ENCODE data around the gene ZNF507.

Gene ZNF507

DNA sequence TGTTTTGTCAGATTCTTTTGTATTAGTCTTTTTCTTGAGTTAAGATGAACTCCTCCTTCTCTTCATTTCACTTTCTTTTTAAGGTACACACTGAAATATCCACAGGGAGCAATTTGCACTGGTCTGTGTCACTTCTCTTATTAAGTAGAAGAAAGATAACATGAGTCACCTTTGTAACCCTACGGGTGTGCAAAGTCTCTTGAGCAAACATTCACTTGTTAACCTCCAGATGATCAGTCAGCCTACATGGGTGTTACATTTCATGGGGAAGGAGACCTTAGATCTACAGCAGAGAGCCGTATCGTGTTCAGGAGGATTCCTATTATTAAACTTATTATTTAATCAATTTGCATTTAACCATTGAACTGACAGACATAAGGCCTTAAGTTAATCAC, 5.1 kb downstream of the ZNF507 start:
- Mint-ChIP-seq H3K4me1 (ENCODE audit: low read depth) (peaks cover 47% of the 10 kb centered on the region), H3K27ac (no peak overlapping the region), H3K4me3 (no peak overlapping the region), H3K36me3 (ENCODE audit: low read depth) (peaks cover 56% of the 10 kb centered on the region), H3K9me3 (no peaks in the 10 kb centered on the region), H3K27me3 (ENCODE audit: low read depth) (no peaks in the 10 kb centered on the region)

DNA sequence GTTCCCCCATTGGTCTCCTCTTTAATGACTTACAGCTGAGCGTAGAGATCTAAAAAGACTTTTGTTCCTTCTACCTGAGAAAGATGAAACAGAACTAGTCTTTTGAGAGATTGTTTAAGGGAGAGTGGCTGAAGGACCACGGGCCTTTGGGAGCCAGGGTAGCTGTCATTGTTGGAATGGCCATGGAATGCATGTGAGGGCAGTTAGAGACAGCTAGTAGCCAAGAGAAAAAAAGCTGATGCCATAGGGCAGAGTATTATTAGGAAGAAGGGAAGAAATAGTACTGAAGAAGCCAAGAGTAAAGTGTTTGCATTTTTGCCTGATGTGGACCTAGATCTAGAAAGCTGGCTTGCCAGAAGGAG, 5.6 kb downstream of the ZNF507 start:
- Mint-ChIP-seq H3K4me3 (no peak overlapping the region), H3K27me3 (ENCODE audit: low read depth) (no peaks in the 10 kb centered on the region), H3K36me3 (ENCODE audit: low read depth) (peaks cover 57% of the 10 kb centered on the region), H3K27ac (peak overlapping the region; percentile 13), H3K4me1 (ENCODE audit: low read depth) (peaks cover 47% of the 10 kb centered on the region), H3K9me3 (no peaks in the 10 kb centered on the region)

DNA sequence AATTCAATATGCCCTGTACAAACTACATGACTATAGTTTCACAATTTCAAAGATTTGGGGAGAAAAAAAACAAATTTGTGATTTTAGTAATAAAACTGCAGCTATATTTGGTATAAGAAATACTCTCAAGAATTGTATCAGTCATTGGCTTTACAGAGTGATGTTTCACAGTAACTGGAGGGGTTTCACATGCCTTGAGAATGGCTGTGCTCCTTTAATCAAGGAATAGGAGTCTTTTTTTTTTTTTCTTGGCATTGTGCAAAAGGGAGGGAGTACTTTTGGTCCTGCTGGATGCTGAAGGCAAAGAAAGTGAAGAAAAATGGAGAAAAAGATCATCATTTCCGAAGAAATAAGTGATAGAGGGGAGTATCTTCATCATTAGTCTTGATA, 6.8 kb downstream of the ZNF507 start:
- Mint-ChIP-seq H3K27me3 (ENCODE audit: low read depth) (no peaks in the 10 kb centered on the region), H3K4me1 (ENCODE audit: low read depth) (peaks cover 39% of the 10 kb centered on the region), H3K4me3 (no peak overlapping the region), H3K27ac (no peak overlapping the region), H3K9me3 (no peaks in the 10 kb centered on the region), H3K36me3 (ENCODE audit: low read depth) (peaks cover 65% of the 10 kb centered on the region)

DNA sequence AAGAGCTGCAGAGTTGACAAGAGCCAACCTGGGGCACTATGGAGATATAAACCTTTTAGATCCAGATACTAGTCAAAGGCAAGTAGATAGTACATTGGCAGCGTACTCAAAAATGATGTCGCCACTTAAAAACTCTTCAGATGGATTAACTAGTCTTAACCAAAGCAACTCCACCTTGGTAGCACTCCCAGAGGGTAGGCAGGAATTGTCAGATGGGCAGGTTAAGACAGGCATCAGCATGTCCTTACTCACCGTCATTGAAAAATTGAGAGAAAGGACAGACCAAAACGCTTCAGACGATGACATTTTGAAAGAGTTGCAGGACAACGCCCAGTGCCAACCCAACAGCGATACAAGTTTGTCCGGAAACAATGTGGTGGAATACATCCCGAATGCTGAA, 8.9 kb downstream of the ZNF507 start:
- peaks cover 27% of the 10 kb centered on the region for H3K4me1 Mint-ChIP-seq (ENCODE audit: low read depth)
- no peak overlapping the region for H3K4me3 Mint-ChIP-seq
- no peaks in the 10 kb centered on the region for H3K27me3 Mint-ChIP-seq (ENCODE audit: low read depth)
- H3K36me3 Mint-ChIP-seq (ENCODE audit: low read depth) = peaks cover 68% of the 10 kb centered on the region
- no peaks in the 10 kb centered on the region for H3K9me3 Mint-ChIP-seq
- H3K27ac Mint-ChIP-seq = no peak overlapping the region

DNA sequence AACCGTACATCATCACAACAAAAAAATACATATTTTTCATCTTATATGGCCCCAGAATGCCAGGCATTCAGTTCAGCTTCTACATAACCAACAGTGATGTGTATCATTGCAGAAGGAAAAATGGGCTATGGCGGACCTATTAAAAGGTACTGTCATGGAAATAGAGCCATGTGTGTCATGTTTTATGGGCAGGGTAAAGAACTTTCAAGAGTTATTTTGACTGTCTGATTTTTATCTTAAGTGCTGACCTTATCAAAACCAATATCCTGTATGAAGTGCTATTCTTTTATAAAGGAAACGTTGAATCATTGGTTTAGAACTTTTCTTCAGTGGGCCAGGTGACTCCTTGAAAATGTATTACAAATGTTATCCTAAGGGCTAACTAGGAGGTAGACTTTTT, 9.9 kb downstream of the ZNF507 start:
- Mint-ChIP-seq H3K27me3 (ENCODE audit: low read depth) (no peaks in the 10 kb centered on the region), H3K36me3 (ENCODE audit: low read depth) (peaks cover 62% of the 10 kb centered on the region), H3K4me1 (ENCODE audit: low read depth) (peaks cover 21% of the 10 kb centered on the region), H3K27ac (no peak overlapping the region), H3K4me3 (no peak overlapping the region), H3K9me3 (no peaks in the 10 kb centered on the region)

DNA sequence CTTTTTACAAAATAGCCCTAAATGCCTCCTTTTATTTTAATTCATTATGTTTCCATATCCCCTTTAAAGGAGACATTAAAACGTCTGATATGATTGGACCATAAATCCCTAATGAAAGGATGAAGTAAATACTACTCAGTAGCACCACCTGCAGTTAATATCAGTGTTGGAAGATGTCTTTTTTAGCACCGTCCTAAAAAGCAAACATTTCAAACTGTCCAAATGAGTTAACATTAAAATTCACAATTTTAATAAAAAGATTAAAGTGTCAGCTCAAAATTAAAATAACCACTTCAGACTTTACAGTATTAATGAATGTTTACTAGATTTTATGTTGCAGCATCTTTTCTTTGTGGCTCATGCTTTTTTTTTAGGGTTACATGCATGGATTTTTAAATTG, 12.3 kb downstream of the ZNF507 start:
- Mint-ChIP-seq H3K4me3 (no peak overlapping the region), H3K9me3 (no peaks in the 10 kb centered on the region), H3K36me3 (ENCODE audit: low read depth) (peaks cover 52% of the 10 kb centered on the region), H3K27me3 (ENCODE audit: low read depth) (no peaks in the 10 kb centered on the region), H3K4me1 (ENCODE audit: low read depth) (peaks cover 10% of the 10 kb centered on the region), H3K27ac (no peak overlapping the region)

DNA sequence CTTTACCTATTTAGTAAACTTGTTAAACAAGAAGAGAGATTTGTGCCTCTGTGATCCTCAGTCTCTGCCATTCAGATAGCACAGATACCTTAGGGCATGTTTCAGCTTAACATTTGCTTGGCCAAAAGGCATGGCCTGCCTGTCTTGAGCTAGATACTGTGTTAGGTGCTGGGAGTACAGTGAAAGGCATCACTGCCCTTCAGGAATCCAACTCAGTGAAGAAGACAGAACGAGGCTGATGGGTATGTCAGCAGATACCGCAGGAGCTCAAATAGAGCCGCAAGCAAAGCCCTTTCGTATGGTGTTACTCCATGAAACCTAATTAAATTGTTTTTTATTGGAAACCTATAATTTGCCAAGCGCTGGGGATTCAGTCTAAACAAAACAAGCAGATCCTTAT, 12.9 kb downstream of the ZNF507 start:
- Mint-ChIP-seq H3K9me3 (no peaks in the 10 kb centered on the region), H3K27me3 (ENCODE audit: low read depth) (no peaks in the 10 kb centered on the region), H3K27ac (no peak overlapping the region), H3K36me3 (ENCODE audit: low read depth) (peaks cover 48% of the 10 kb centered on the region), H3K4me1 (ENCODE audit: low read depth) (peaks cover 10% of the 10 kb centered on the region), H3K4me3 (no peak overlapping the region)

DNA sequence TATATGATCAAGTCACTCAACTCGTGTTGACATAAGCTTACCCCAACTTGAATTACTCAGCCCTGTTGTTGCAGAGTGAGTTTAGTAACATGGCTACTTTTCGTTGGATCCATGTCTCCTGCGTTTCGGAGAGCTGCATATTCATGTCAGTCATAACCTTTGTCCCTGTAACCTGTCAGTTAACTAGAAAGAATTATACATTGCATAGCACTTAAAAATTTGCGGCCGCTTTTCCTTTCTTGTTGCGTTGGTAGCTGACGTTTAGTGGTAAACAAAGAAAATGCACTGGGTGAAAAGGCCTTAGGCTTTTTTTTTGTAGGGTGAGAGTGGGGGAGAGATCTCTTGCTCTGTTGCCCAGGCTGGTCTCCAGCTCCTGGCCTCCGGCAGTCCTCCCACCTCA, 14.2 kb downstream of the ZNF507 start:
- Mint-ChIP-seq H3K36me3 (ENCODE audit: low read depth) (peaks cover 43% of the 10 kb centered on the region), H3K27ac (no peak overlapping the region), H3K9me3 (no peaks in the 10 kb centered on the region), H3K4me1 (ENCODE audit: low read depth) (peaks cover 9% of the 10 kb centered on the region), H3K27me3 (ENCODE audit: low read depth) (no peaks in the 10 kb centered on the region), H3K4me3 (no peak overlapping the region)

DNA sequence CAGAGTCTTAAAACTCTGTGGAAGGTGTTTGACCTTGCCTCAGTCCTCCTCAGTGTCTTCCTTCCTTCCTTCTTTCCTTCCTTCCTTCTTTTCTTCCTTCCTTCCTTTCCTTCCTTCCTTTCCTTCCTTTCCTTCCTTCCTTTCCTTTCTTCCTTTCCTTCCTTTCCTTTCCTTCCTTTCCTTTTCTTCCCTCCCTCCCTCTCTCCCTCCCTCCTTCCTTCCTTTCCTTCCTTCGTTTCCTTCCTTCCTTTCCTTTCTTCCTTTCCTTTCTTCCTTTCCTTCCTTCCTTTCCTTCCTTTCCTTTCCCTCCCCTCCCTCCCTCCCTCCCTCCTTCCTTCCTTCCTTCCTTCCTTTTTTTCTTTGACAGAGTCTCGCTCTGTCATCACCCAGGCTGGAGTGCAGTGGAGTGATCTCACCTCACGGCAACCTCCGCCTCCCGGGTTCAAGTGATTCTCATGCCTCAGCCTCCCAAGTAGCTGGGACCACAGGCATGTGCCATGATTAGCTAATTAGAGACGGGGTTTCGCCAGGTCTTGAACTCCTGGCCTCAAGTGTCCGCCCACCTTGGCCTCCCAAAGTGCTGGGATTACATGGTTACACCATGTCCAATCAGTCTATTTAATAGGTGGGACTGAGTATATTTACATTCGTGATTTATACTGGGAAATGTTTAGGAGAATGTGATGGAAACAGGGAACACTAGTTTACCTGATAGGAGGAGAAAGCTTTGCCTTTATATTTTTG, 16.3 kb downstream of the ZNF507 start:
- Mint-ChIP-seq H3K36me3 (ENCODE audit: low read depth) (peaks cover 44% of the 10 kb centered on the region), H3K4me1 (ENCODE audit: low read depth) (peaks cover 17% of the 10 kb centered on the region), H3K9me3 (no peaks in the 10 kb centered on the region), H3K4me3 (no peak overlapping the region), H3K27ac (no peak overlapping the region), H3K27me3 (ENCODE audit: low read depth) (no peaks in the 10 kb centered on the region)

DNA sequence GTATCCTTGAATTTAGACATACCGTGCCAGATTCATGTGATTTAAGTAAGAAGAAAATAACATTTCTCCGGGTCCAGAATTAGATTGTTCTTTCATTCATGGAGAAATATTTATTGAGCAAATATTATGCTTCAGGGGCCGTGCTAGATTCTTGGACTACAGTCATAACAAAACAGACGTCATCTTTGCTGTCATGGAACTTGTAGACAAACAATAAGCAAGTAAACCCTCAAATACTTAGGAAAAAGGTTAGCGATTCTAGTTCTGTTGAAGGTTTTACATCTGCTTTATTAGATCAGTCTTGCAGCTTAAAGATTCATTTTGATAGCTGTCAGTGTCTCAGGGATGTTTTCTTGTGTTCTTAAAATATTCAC, 16.9 kb downstream of the ZNF507 start:
- Mint-ChIP-seq H3K4me3 (no peak overlapping the region), H3K4me1 (ENCODE audit: low read depth) (peaks cover 20% of the 10 kb centered on the region), H3K36me3 (ENCODE audit: low read depth) (peaks cover 44% of the 10 kb centered on the region), H3K27ac (no peak overlapping the region), H3K9me3 (no peaks in the 10 kb centered on the region), H3K27me3 (ENCODE audit: low read depth) (no peaks in the 10 kb centered on the region)

DNA sequence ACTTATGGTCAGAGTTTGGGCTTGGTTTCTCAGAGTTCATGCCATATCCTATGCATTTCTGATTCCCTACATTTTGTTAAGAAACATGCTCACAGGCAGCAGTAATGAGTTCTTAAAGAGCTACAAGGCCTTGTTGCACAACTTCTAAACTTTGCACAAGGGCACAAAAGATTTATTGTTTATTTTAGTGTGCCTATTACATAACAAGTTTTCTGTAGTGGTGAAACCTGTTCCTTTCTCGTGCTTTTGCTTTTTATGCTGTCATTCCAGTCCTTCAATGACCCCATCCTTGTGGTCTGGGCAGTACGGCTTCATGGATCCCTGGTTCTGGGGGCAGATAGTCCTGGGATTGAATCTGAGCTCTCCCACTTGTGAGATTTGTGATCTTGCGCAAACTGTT, 17.8 kb downstream of the ZNF507 start:
- Mint-ChIP-seq H3K4me3 (no peak overlapping the region), H3K9me3 (no peaks in the 10 kb centered on the region), H3K4me1 (ENCODE audit: low read depth) (peaks cover 23% of the 10 kb centered on the region), H3K36me3 (ENCODE audit: low read depth) (peaks cover 46% of the 10 kb centered on the region), H3K27ac (no peak overlapping the region), H3K27me3 (ENCODE audit: low read depth) (no peaks in the 10 kb centered on the region)

DNA sequence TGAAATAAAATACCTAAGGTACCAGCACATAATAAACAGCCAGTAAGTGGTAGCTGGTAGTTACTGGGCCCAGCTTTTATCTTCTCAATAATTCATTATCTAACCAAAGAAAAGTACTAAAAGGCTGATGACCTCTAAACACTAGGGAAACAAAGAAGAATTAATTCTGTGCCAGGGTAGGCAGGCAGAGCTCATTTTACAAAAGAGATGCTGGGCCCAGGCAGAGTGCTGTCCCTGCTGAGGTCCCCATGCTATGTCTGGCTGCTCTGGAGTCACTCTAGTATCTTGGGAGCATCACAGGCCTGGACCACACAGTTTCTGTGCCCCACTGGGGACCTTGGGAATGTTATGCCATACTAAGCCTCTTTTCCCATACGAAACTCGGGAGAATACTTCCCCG, 18.2 kb downstream of the ZNF507 start:
- Mint-ChIP-seq H3K36me3 (ENCODE audit: low read depth) (peaks cover 44% of the 10 kb centered on the region), H3K27ac (no peak overlapping the region), H3K4me1 (ENCODE audit: low read depth) (peaks cover 25% of the 10 kb centered on the region), H3K4me3 (no peak overlapping the region), H3K9me3 (no peaks in the 10 kb centered on the region), H3K27me3 (ENCODE audit: low read depth) (no peaks in the 10 kb centered on the region)

DNA sequence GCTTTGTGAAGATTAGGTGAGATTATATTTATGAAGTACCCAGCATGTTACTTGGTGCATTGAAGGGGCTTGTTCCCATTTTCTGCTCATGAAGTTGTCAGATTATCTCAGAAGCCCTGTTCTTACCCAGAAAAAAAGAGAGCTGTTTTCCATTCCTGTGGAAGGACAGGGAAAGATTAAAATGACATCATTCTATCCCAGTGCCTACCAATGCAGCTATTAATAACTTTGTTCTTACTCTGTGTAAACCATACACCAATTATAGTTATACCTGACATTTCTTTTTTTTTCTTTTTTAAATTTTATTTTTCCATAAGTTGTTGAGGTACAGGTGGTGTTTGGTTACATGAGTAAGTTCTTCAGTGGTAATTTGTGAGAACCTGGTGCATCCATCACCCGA, 18.6 kb downstream of the ZNF507 start:
- Mint-ChIP-seq H3K4me3 (no peak overlapping the region), H3K27ac (no peak overlapping the region), H3K4me1 (ENCODE audit: low read depth) (peaks cover 25% of the 10 kb centered on the region), H3K9me3 (no peaks in the 10 kb centered on the region), H3K27me3 (ENCODE audit: low read depth) (no peaks in the 10 kb centered on the region), H3K36me3 (ENCODE audit: low read depth) (peaks cover 44% of the 10 kb centered on the region)

DNA sequence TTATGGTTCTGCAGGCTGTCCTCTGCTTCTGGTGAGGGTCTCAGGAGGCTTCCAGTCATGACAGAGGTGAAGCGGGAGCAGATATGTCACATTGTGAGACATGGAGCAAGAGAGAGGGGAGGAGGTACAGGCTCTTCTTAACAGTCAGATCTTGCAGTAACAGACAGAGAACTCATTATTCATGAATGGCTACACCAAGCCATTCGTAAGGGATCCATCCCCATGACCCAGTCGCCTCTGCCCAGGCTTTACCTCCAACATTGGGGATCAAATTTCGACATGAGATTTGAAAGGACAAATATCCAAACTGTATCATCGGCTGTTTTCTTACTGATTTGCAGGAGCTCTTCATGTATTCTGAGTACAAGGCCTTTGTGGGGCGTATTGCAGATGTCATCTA, 21.7 kb downstream of the ZNF507 start:
- Mint-ChIP-seq H3K27ac (no peak overlapping the region), H3K36me3 (ENCODE audit: low read depth) (peaks cover 52% of the 10 kb centered on the region)

DNA sequence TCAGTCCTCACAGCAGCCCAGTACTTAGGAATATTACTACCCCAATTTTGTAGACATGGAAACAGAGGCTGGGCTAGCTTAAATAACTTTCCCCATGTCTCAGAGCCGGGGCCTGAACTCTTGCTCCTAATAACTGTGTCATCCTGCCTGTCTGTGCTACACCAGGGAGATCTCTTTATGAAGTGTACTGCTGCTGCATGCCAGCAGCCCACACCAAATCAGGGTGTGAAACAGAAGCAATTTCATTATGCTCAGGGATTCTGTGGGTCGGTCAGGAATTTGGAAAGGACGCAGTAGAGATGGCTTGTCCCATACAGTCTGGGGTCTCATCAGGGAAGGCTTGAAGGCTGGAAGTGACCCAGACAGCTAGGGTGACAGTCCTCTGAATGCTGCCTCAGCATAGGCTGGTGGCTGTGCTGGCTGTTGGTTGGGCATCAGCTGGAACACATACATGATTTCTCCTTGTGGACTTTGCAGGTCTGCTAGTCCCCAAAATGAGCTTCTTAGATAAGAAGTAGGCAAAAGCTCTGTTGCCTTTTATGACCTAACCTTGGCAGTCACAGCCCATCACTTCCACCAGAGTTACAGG, 22.6 kb downstream of the ZNF507 start:
- peaks cover 21% of the 10 kb centered on the region for H3K4me1 Mint-ChIP-seq (ENCODE audit: low read depth)
- peaks cover 55% of the 10 kb centered on the region for H3K36me3 Mint-ChIP-seq (ENCODE audit: low read depth)
- no peaks in the 10 kb centered on the region for H3K27me3 Mint-ChIP-seq (ENCODE audit: low read depth)
- no peaks in the 10 kb centered on the region for H3K9me3 Mint-ChIP-seq
- H3K27ac Mint-ChIP-seq = no peak overlapping the region
- no peak overlapping the region for H3K4me3 Mint-ChIP-seq

More for the DNA sequence above, 21.7 kb downstream of the ZNF507 start:
- Mint-ChIP-seq H3K4me3 (no peak overlapping the region), H3K9me3 (no peaks in the 10 kb centered on the region), H3K4me1 (ENCODE audit: low read depth) (peaks cover 21% of the 10 kb centered on the region), H3K27me3 (ENCODE audit: low read depth) (no peaks in the 10 kb centered on the region)

Data from T-helper 1 cell treated with Interleukin-12 subunit alpha and Interleukin-12 subunit beta and Interleukin-4 antibody, amounts not matched to agents 30 μg/mL and 1 μg/mL, for 36 hours (primary cell).